ENCODE results near the gene ATG16L1.
"Not testable (repeated sequence)": the region's sequence is repeated elsewhere in the genome, so short reads cannot be mapped to it uniquely, and the experiment has no call there.

The ATG16L1 gene

DNA sequence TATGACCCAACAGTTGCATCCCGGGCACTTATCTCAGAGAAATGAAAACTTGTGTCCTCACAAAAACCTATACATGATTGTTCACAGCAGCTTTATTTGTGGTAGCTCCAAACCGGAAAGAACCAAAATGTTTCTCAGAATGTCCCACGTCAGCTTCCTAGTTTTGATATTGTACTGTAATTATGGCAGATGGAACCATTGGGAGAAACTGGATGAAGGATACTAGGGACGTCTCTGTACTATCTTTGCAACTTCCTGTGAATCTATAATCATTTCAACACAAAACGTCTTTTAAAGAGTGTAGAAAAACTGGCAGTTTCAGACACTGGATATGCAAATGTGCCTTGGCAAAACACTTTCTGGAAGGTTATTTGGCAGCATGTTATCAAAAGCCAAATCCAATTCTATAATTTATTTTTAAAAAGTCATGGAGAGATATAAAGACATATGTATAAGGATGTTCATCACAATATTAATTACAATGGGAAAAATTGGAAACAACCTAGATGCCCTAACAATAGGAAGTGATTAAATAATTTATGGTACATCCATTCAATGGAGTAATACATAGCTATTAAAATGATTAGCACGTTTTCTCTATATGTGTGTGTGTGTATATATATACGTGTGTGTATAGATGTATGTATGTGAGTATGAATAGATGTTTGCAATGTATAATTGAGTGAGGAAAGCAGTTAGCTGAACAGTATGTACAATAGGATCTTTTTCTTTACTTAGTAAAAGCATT is 65.9 kb downstream of the ATG16L1 start:
- in situ Hi-C loops (cut with MboI; ENCODE audit: low pct_unique_long_range_greater_than_20kb, low sequenced_read_pairs): no loop called here

DNA sequence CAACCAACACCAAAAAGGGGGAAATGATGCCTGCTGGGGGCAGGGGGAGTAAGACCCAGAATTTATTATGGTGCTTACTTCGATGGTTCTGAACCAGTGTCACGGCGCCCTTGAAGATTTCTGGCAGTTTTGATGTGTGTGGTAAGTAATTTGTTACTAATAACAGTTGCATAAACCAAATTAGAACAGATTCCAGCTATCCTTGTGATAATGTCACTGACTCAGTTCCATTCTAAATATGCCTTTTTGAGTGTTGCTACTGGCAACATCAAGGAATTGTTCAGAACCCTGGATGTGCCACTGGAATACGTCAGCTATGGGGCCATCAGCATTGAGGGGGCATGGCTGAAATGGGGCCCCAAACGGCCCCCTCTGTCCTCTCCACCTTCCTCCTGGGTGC is 67.8 kb downstream of the ATG16L1 start:
- in situ Hi-C loops (cut with MboI; ENCODE audit: low pct_unique_long_range_greater_than_20kb, low sequenced_read_pairs): no loop called here
- no peak for DNase-seq

More for the DNA sequence above, 65.9 kb downstream of the ATG16L1 start:
- no peak for DNase-seq

- in situ Hi-C loops (cut with MboI; ENCODE audit: low pct_unique_long_range_greater_than_20kb, low sequenced_read_pairs): no loop called here
- no peak for DNase-seq
These were observed 69.0 kb downstream of the ATG16L1 start for GRCh38 chr2:233320470-233320869.

DNA sequence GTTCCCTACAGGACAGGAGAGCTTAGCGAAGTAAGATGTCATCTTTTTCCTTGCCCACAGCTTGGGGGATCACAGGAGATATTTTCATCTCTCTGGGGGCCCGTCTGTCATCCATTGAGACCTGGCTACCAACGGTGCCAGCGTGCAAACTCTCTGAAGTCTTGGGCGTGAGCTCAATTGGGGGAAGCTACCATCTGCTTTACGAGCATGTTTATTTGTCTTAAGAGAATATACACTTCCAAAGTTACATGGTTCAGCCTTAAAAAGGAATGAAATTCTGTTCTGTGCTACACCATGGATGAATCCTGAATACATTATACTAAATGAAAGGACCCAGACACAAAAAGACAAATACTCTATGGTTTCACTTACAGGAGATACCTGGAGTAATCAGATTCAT is 69.7 kb downstream of the ATG16L1 start:
- in situ Hi-C loops (cut with MboI; ENCODE audit: low pct_unique_long_range_greater_than_20kb, low sequenced_read_pairs): no loop called here
- no peak for DNase-seq

DNA sequence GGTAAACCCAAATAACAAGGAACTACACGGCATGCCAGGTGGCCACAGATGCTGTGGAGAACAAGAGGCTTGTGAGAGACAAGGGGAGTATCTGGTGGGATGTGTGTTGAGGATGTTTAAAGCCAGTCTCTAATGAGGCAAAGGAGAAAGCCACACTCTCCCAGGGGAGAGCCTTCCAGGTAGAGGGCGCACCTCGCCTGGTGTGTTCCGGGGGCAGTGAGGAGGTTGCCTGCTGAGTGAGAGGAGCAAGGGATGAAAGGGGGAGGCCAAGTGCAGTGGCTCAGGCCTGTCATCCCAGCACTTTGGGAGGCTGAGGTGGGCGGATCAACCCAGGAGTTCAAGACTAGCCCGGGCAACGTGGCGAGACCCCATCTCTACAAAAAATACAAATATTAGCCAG is 72.4 kb downstream of the ATG16L1 start:
- no peak for DNase-seq
- in situ Hi-C loops (cut with MboI; ENCODE audit: low pct_unique_long_range_greater_than_20kb, low sequenced_read_pairs): no loop called here

DNA sequence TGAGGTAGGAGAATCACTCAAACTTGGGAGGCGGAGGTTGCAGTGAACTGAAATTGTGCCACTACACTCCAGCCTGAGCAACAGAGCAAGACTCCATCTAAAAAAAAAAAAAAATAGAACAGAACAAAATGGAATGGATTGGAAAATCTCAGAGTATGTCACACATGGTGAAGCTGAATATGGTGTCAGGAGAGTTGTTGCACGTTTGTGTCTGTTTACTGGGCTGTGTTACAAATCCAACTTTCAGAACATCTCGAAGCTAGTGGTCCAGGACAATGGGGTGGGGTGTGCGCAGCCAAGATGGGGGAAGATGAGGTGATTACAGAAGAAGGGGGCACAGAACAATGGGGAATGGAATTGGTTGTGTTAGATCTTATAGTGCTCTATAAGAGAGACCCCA is 73.8 kb downstream of the ATG16L1 start:
- in situ Hi-C loops (cut with MboI; ENCODE audit: low pct_unique_long_range_greater_than_20kb, low sequenced_read_pairs): no loop called here
- DNase-seq: no peak

GRCh38 chr2:233325814-233326213 is 74.3 kb downstream of the ATG16L1 start:
- DNase-seq: no peak
- in situ Hi-C loops (cut with MboI; ENCODE audit: low pct_unique_long_range_greater_than_20kb, low sequenced_read_pairs): no loop called here

DNA sequence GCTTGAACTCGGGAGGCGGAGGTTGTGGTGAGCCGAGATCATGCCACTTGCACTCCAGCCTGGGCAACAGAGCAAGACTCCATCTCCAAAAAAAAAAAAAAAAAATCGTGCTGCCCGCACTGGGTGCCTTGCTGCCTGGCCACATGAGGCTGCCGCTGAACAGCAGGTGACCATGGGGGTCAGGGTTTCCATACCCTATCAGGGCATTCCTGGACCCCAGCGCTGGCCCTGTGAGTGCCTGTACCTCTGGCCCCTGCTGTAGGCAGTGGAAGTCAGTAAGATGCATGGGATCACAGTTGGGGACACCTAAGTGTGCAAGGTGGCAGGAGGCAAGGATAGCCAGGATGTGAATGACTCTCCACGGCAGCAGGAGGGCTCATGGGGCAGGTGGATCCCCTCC is 75.0 kb downstream of the ATG16L1 start:
- in situ Hi-C loops (cut with MboI; ENCODE audit: low pct_unique_long_range_greater_than_20kb, low sequenced_read_pairs): no loop called here

GRCh38 chr2:233328922-233329321 is 77.4 kb downstream of the ATG16L1 start:
- in situ Hi-C loops (cut with MboI; ENCODE audit: low pct_unique_long_range_greater_than_20kb, low sequenced_read_pairs): no loop called here
- no peak for DNase-seq

More for the DNA sequence above, 75.0 kb downstream of the ATG16L1 start:
- DNase-seq: no peak

- DNase-seq: no peak
- in situ Hi-C loops (cut with MboI; ENCODE audit: low pct_unique_long_range_greater_than_20kb, low sequenced_read_pairs): no loop called here
These were observed 78.1 kb downstream of the ATG16L1 start for GRCh38 chr2:233329489-233330135.

DNA sequence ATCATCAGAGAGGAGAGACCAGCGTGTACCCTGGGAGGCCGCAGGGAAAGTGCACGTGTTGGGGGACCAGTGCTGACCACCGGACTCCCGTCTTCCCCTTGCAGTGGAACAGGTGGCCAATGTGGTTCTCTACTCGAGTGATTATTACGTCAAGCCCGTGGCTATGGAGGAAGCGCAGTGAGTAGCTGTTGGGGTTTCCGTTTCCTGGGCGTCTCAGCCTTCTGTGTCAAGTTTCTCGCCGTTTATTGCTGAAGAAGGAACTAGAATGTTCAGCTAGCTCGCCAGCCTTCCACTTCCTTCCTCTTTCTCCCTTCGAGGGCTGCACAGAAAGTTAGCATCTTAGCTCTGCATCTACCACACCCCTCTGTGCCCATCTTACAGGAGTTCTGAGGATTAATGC is 80.1 kb downstream of the ATG16L1 start:
- in situ Hi-C loops (cut with MboI; ENCODE audit: low pct_unique_long_range_greater_than_20kb, low sequenced_read_pairs): no loop called here
- DNase-seq: peak; percentile 96

DNA sequence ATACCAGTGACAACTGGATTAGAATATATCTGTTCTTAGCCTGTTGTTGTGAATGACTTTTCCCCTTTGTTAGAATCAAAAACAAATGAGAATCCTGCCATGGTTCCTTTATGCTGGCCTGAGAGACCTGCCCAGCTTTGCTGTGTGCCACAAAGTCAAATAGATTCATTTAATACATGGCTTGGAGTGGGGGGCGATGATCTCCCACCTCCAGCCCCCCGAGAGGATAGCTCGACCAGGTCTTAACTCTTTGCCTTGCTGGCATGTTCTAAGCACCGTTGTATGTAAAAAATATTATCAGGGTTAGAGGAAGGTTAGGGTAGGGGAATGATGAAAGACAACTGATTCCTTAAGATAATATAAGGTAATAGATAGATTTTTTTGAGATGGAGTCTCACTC is 80.7 kb downstream of the ATG16L1 start:
- in situ Hi-C loops (cut with MboI; ENCODE audit: low pct_unique_long_range_greater_than_20kb, low sequenced_read_pairs): no loop called here
- DNase-seq: no peak

DNA sequence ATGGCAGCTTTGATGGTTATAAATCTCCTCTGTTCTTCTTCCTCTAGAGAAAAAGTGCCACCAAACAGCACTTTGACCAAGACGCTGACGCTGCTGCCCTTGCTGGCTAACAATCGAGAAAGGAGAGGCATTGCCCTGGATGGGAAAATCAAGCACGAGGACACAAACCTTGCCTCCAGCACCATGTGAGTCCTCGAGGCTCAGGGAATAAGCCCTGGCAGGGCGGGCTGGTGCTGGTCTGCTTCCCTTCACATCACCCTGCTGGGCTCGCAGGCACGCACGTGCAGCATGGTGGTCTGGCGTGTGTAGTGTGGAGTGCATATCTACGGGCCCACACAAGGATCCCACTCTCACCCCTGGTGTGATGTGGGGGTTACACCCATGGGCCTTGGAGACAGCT is 83.4 kb downstream of the ATG16L1 start:
- in situ Hi-C loops (cut with MboI; ENCODE audit: low pct_unique_long_range_greater_than_20kb, low sequenced_read_pairs): no loop called here
- no peak for DNase-seq

- in situ Hi-C loops (cut with MboI; ENCODE audit: low pct_unique_long_range_greater_than_20kb, low sequenced_read_pairs); DNase-seq: not testable (repeated sequence)
These were observed 84.6 kb downstream of the ATG16L1 start for GRCh38 chr2:233336091-233336490.

DNA sequence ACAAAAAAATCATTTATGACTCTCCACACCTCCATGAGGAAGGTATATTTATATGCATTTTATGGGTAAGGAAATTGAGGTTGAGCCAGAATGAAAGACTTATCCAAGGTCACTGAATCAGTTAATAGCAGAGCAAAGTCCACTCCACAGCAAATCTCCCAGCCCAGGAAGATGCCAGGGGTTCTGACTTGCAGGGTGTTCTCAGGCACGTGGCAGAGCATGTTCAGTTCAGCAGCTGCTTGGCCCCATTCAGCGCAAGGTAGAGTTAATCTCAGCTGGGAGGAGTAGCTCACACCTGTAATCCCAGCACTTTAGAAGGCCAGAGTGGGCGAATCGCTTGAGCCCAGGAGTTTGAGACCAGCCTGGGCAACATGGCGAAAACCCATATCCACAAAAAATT is 85.1 kb downstream of the ATG16L1 start:
- in situ Hi-C loops (cut with MboI; ENCODE audit: low pct_unique_long_range_greater_than_20kb, low sequenced_read_pairs): no loop called here
- DNase-seq: no peak

DNA sequence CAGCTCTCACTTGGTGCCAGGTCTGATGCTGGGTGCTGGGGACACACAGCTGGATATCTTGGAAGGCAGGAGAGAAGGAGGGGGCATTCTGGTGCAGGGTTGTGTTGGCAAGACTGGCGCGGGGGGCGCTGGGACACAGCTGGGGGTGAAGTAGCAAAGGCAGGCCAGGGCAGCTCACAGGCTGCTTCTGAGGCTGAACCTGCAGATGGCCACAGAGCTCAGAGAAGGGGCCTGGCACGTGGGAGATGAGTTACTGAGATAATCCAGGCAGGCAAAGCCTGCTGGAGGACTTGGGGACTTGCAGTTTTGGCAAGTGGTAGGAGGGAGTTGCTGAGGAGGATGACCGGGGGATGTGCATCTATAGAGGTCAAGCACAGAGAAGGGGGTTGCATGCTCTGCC is 86.6 kb downstream of the ATG16L1 start:
- DNase-seq: no peak
- in situ Hi-C loops (cut with MboI; ENCODE audit: low pct_unique_long_range_greater_than_20kb, low sequenced_read_pairs): no loop called here

DNA sequence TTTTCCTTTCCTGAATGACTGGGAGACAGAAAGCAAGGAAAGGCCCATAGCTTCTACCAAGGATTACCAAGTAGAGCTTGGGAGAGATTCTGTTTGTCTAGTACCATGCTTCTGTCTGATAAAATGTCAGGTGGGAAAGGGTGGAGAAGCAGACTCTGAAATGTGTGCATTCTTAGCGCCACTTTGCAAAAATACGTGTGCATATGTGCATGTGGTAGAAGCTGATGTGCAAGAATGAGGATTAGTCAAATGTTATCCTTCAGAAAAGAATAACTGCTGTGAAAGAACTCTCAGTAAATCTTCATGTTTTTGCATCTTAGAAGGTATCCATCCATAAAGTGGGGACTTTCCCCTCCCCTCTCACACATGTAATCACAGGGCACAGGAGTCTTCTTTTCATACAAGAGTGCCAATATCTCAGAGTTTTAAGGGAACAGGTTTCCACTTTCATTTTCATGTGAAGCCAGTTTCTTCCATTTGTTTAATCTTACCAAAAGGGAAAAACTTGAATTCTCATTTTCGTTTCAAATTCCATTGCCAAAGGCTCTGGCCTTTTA is 87.4 kb downstream of the ATG16L1 start:
- DNase-seq: no peak
- in situ Hi-C loops (cut with MboI; ENCODE audit: low pct_unique_long_range_greater_than_20kb, low sequenced_read_pairs): no loop called here

DNA sequence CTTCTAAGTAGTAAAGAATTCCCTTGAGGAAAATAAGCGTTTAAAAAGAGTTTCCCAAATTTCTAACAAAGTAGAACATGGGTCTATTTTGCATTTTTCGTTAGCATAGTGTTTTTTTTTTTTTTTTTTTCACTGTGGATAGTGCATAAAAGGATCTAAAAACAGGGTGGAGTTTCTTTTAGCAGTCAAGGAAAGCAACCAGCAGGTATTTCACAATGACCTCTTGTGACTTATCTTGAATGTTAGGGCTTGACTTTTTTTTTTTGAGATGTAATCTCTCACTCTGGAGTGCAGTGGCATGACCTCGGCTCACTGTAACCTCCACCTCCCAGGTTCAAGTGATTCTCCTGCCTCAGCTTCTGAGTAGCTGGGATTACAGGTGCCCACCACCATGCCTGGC is 88.0 kb downstream of the ATG16L1 start:
- in situ Hi-C loops (cut with MboI; ENCODE audit: low pct_unique_long_range_greater_than_20kb, low sequenced_read_pairs): no loop called here
- DNase-seq: no peak

DNA sequence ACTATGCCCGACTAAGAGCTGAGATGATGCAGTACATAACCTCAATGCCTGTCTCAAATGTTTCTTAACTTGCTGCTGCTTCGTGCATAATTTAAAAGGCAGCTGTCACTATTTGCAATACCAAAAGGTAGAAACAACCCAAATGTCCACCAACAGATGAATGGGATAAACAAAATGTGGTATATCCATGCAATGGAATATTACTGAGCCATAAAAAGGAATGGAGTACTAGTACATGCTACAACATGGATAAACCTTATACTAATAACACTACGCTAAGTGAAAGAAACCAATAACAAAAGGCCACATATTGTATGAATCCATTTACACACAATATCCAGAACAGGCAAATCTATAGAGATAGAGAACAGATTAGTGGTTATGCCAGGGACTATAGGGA is 89.8 kb downstream of the ATG16L1 start:
- no peak for DNase-seq
- in situ Hi-C loops (cut with MboI; ENCODE audit: low pct_unique_long_range_greater_than_20kb, low sequenced_read_pairs): no loop called here

DNA sequence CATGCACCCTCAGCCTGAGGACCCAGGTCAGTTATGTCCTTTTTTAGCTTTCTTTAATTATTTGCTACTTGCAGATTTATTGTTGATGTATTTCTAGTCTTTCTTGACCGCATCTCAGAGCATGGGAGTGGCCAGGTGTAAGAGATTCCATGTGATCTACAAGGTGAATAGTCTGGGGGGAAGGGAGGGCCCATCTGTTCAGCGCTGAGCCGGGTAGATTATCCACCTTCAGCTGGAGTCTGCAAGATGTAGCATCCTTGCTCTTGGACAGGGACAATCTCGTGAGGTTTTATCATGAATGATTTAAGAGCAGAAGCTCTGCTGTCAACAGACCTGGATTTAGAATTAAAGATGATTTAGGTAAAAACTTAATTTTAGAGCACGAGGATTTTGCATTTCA is 90.8 kb downstream of the ATG16L1 start:
- DNase-seq: no peak
- in situ Hi-C loops (cut with MboI; ENCODE audit: low pct_unique_long_range_greater_than_20kb, low sequenced_read_pairs): no loop called here

All from KBM-7 (cell line).